K562 treated with DMSO at 1 percent for 48 hours (cell line): Measurements from ENCODE around the gene MYEF2. TPM values are rescaled to one million over a fixed set of nuclear protein-coding genes. Genes with fewer than 3 reads are reported as not detected.

ENCODE experiments used
- total RNA-seq: library from RNA; unstranded; fragments of 300-600 nt; gene quantifications from 2 replicates; pipeline ENCODE4 v1.2.3, GENCODE V29; 2022; ENCODE audit warnings: low replicate concordance; ENCODE audit errors: extremely low read depth

Gene MYEF2
- not detected in 2 replicates for total RNA-seq

GRCh38 chr15:48177766-48178647, at the start of gene MYEF2:
Gene MYEF2, minus strand, starts transcription at chr15:48178295. Its CDS starts 58 bp downstream, at chr15:48178237.

GRCh38 chr15:48205981-48206380, 27.9 kb upstream of the MYEF2 start, which contains the start of gene SLC12A1:
Gene SLC12A1, plus strand, starts transcription at chr15:48206302. Its CDS starts 1,418 bp downstream, at chr15:48207720.

DNA sequence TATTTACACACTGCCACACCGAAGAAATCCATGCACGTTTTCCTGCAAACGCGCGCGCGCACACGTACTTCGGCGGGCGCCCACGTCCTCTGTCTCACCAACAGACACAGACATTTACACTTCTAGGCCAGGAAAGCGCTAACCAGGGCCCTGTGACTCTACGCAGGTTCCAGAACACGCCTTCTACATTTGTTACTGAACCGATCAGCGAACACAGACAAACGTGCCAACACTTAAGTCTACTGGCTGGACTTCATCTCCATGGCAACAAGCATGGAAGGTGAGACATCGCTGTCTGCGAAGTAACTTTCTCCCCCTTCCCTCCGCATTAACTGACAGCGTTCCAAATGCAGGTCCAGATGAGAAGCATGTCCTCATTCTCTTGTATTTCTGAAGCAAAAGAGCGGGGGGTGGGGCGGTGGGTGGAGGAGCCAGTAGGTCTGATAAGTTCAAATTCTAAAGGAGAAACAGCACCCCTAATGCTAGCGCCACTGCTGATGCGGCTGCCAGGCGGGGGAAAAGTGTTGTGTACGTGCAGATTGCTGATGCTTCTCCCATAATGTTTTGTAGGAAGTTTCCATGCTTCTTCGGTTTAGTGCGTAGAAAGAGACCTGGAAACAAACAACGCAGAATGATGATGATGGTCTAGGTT, 13.6 kb upstream of the MYEF2 start, which contains the start of gene CTXN2:
Gene CTXN2 (plus strand): TSS at position 92 of the 652 bp plus-strand sequence. CDS start 9,636 bp downstream, outside the sequence.

DNA sequence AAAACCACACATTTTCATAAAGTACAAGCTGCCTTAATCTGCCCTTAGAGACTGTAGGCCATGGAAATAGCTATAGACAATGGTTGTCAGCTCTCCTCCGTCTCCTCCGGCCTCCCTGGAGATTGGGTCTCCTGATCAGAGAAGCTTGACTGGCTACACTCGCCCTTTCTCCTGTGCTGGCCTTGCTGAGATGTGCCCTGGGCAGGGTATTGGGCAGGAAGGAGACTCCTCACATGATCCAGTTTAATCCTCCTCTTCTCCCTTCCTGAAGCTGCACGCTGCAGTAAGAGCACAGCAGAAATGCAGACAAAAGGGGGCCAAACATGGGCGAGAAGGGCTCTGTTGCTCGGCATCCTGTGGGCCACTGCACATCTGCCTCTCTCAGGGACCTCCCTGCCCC, 57.4 kb downstream of the MYEF2 start, which contains the start of gene SLC24A5:
Gene SLC24A5 (plus strand): TSS at position 246 of the 400 bp plus-strand sequence. CDS start 55 bp downstream, at position 301.

Other genes starting within 250 kb of the MYEF2 start
- not detected in 2 replicates for gene SLC24A5, start 57.3 kb downstream of the MYEF2 start, total RNA-seq
- gene CTXN2, start 13.4 kb upstream of the MYEF2 start, total RNA-seq, result not detected in 2 replicates
- gene SLC12A1, start 28.0 kb upstream of the MYEF2 start, total RNA-seq, result not detected in 2 replicates
- not detected in 2 replicates for gene DUT, start 153.1 kb upstream of the MYEF2 start, total RNA-seq